A673 (cell line): ENCODE data around the gene EPS8. TPM values are rescaled to one million over a fixed set of nuclear protein-coding genes. Genes with fewer than 3 reads are reported as not detected.

Experiments used
- BruUV-seq: library from RNA; stranded (reverse); fragments of 400-500 nt; replicated peaks from 2 replicates; lab custom pipeline; 2021; lab: Mats Ljungman, UMichigan
- CTCF ChIA-PET: fragments of 300-600 bp; sonication (Branson Sonifier 250); formaldehyde crosslinking; loops from one replicate; lab custom pipeline; 2022; ENCODE audit warnings: antibody characterized with exemption; lab: Charles Lee
- POLR2A ChIA-PET: fragments of 300-600 bp; sonication (Branson Sonifier 250); formaldehyde crosslinking; loops from one replicate; lab custom pipeline; 2022; ENCODE audit warnings: antibody characterized with exemption; ENCODE audit not compliant: low non-redundant PET; lab: Charles Lee
- DNase-seq: peaks from one replicate; pipeline ENCODE4 v3.0.0-alpha.2; 2015; ENCODE audit warnings: low spot score
- H3K27ac ChIP-seq: fragments of 200-600 bp; sonication (generic); 2 replicates; pipeline ENCODE4 v1.5.1; 2016; ENCODE audit warnings: mixed run types, low read depth, mild to moderate bottlenecking, mixed read lengths, antibody characterized with exemption, low read length; ENCODE audit not compliant: poor library complexity, severe bottlenecking
- H3K27me3 ChIP-seq: fragments of 200-600 bp; sonication (generic); replicated peaks from 2 replicates; pipeline ENCODE4 v1.6.1; 2017; ENCODE audit warnings: mixed run types, low read depth, mild to moderate bottlenecking, mixed read lengths, antibody characterized with exemption, low read length; ENCODE audit not compliant: insufficient read depth, poor library complexity
- H3K36me3 ChIP-seq: fragments of 200-600 bp; sonication (generic); 2 replicates; pipeline ENCODE4 v1.6.1; 2016; ENCODE audit warnings: mixed run types, mild to moderate bottlenecking, mixed read lengths, antibody characterized with exemption, low read length; ENCODE audit not compliant: insufficient read depth, poor library complexity, severe bottlenecking
- H3K4me1 ChIP-seq: fragments of 200-600 bp; sonication (generic); 2 replicates; pipeline ENCODE4 v1.6.1; 2017; ENCODE audit warnings: mixed run types, mild to moderate bottlenecking, mixed read lengths, antibody characterized with exemption, low read length; ENCODE audit not compliant: insufficient read depth, poor library complexity, severe bottlenecking
- H3K4me3 ChIP-seq: fragments of 200-600 bp; sonication (generic); 2 replicates; pipeline ENCODE4 v1.5.1; 2016; ENCODE audit warnings: low read depth, mixed run types, mild to moderate bottlenecking, mixed read lengths, low read length; ENCODE audit not compliant: poor library complexity, severe bottlenecking
- H3K9me3 ChIP-seq: fragments of 200-600 bp; sonication (generic); 2 replicates; pipeline ENCODE4 v1.6.1; 2016; ENCODE audit warnings: mixed run types, low read depth, mild to moderate bottlenecking, mixed read lengths, antibody characterized with exemption, low read length; ENCODE audit not compliant: poor library complexity, severe bottlenecking
- CTCF ChIP-seq: fragments of 300-800, 200-600 bp; sonication (generic); conservative IDR thresholded peaks from 2 replicates; pipeline ENCODE4 v1.5.1; 2017; ENCODE audit warnings: low read depth, mild to moderate bottlenecking, antibody characterized with exemption, low read length, moderate library complexity, mixed read lengths
- EZH2 ChIP-seq: fragments of 200-600 bp; sonication (generic); IDR thresholded peaks from 2 replicates; pipeline ENCODE4 v1.6.1; 2017; ENCODE audit warnings: borderline replicate concordance, low read depth, mild to moderate bottlenecking, mixed read lengths, antibody characterized with exemption, low read length; ENCODE audit not compliant: poor library complexity, severe bottlenecking
- intact Hi-C: fragments of 100-400 bp; cut with micrococcal nuclease; formaldehyde crosslinking; loops from one replicate; pipeline ENCODE4 v1.10.0; 2022; ENCODE audit not compliant: unreplicated experiment
- total RNA-seq: library from RNA; stranded (reverse); gene quantifications from 2 replicates; pipeline ENCODE4 v1.2.3, GENCODE V29; 2021

The EPS8 gene
- total RNA-seq, 1 experiment from 2014 or later = 14.0 TPM

DNA sequence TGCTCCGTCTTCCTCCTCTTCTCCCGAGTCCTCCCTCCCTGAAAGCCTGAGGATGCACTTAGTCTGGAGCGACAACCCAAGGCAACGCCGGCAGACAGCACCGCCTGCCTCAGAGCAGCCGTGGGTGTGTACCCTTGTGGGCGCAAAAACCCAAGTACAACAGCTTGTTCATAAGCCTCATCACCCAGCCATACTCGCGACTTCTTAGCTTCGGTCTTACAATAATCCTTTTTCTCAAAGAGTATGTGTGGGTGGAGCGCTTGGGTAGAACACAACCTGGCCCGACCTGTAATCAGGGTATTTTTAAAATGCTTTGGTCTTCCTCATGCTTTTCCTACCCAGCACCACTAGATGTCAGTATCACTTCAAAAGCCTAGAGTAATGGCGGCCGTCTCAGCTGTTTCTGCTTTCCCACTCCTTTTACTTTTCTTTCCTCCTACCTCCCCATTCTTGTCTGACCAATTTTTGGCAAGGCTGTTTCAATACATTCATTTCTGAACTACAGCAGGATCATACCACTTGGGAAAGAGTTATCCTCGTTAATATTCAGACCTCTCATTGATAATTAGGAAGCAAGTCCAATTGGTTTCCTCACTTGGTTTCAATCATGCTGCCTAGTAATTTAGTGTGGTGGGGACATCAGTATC lies 198.9 kb downstream of the EPS8 start:
- peak; percentile 80 for DNase-seq
- no peak for TF ChIP-seq EZH2
- TF ChIP-seq CTCF = peak; percentile 94
- Histone ChIP-seq H3K27me3 (no peaks in the 10 kb centered on the region), H3K4me1 (no peaks in the 10 kb centered on the region), H3K36me3 (no peaks in the 10 kb centered on the region), H3K27ac (no peak overlapping the region), H3K4me3 (peak overlapping the region; percentile 30), H3K9me3 (no peaks in the 10 kb centered on the region)
- POLR2A ChIA-PET = no interaction called here
- intact Hi-C loops = loop anchor here (1.0 to 5.0 kb wide), 3 partner anchors 197 to 309 kb away; partner anchors contain the start of gene EPS8
- CTCF ChIA-PET = interaction anchor here (1.0 to 2.0 kb wide), 4 partner anchors 72 to 268 kb away, joined by 3 to 7 read pairs (median 6); no protein-coding TSS in a partner anchor
- no TSS peak for BruUV-seq

DNA sequence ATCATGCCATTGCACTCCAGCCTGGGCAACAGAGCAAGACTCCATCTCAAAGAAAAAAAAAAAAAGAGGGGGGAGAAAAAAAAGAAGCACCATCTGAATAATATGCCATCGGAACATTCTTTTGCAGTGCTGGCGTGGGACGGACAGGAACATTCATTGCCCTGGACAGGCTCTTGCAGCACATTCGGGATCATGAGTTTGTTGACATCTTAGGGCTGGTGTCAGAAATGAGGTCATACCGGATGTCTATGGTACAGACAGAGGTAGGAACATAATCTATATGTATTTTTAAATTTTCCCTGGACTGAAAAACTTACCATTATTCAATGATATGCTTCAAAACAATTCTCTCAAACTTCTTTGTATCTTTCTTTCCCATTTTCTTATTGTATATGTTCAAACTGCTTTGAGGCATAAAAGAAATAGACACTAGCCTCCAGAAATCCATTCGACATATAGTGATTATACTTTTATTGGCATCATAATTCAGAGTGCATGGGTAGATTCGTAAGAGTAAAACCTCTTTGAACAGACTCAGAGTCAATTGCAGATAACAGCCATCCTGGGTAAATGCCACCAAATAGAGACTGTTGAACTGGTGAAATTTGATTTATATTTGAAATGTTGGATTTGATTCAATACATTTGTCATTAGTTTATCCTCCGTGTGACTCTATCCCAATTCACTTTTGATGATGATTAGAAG lies 199.7 kb downstream of the EPS8 start:
- peak overlapping the region; percentile 30 for H3K4me3 ChIP-seq
- ChIA-PET POLR2A (no interaction called here), CTCF (interaction anchor here (1.1 to 2.0 kb wide), 3 partner anchors 73 to 268 kb away, joined by 3 to 7 read pairs (median 6); no protein-coding TSS in a partner anchor)
- no peak overlapping the region for H3K27ac ChIP-seq
- H3K9me3 ChIP-seq = no peaks in the 10 kb centered on the region
- intact Hi-C loops = loop anchor here (1.0 to 5.0 kb wide), 3 partner anchors 198 to 310 kb away; partner anchors contain the start of gene EPS8
- no peaks in the 10 kb centered on the region for H3K36me3 ChIP-seq
- DNase-seq = no peak
- no peaks in the 10 kb centered on the region for H3K4me1 ChIP-seq
- no peak for TF ChIP-seq CTCF
- TF ChIP-seq EZH2 = no peak
- no TSS peak for BruUV-seq
- no peaks in the 10 kb centered on the region for H3K27me3 ChIP-seq

GRCh38 chr12:15584366-15585041 lies 204.7 kb downstream of the EPS8 start:
- intact Hi-C loops = loop anchor here (1.0 to 5.0 kb wide), 2 partner anchors 52 to 307 kb away; no protein-coding TSS in a partner anchor
- POLR2A ChIA-PET = no interaction called here
- BruUV-seq = no TSS peak
- peak; percentile 65 for DNase-seq
- H3K4me1 ChIP-seq = no peaks in the 10 kb centered on the region
- H3K27me3 ChIP-seq = no peaks in the 10 kb centered on the region
- H3K4me3 ChIP-seq = no peak overlapping the region
- no peaks in the 10 kb centered on the region for H3K36me3 ChIP-seq
- H3K27ac ChIP-seq = no peak overlapping the region
- CTCF ChIA-PET = interaction anchor here (0.5 to 2.0 kb wide), 11 partner anchors 32 to 773 kb away, joined by 3 to 32 read pairs (median 4); partner anchors contain the start of gene EPS8
- H3K9me3 ChIP-seq = no peaks in the 10 kb centered on the region
- TF ChIP-seq EZH2 = no peak
- TF ChIP-seq CTCF = peak; percentile 87
